Ovary (tissue), 9 donors: ENCODE data around the gene AGFG2. TPM values are rescaled to one million over a fixed set of nuclear protein-coding genes. Genes with fewer than 3 reads are reported as not detected.

Experiments used
- DNase-seq, 5 donors: peaks; one replicate each; pipeline ENCODE4 v3.0.0-alpha.2; 2019 to 2020
- H3K27ac ChIP-seq, 2 donors: fragments of 200-600 bp; one replicate each; pipeline versions ENCODE4 v1.5.1 to v1.8.0; 2019 to 2022
- H3K27me3 ChIP-seq: fragments of 200-600 bp; one replicate; pipeline ENCODE4 v1.8.0; 2022
- H3K36me3 ChIP-seq: fragments of 200-600 bp; sonication (generic); one replicate; pipeline ENCODE4 v1.5.1; 2019
- H3K4me1 ChIP-seq: one replicate; pipeline ENCODE4 v1.8.1; 2013; ENCODE audit warnings: mild to moderate bottlenecking, moderate library complexity; ENCODE audit not compliant: insufficient read depth
- H3K4me3 ChIP-seq: fragments of 200-600 bp; sonication (generic); one replicate; pipeline ENCODE4 v1.5.1; 2017
- H3K9me3 ChIP-seq, 2 donors: fragments of 200-600 bp in 1 of 2; sonication (generic) in 1 of 2; one replicate each; pipeline versions ENCODE4 v1.5.1 to v1.8.1; 2013 to 2019; ENCODE audit warnings: mild to moderate bottlenecking in 1 of 2, moderate library complexity in 1 of 2
- CTCF ChIP-seq, 3 donors: fragments of 450-650 bp in 2 of 3; fragments of 200-600 bp in 1 of 3; IDR thresholded peaks; one replicate each; pipeline versions ENCODE4 v1.5.1 to v1.8.0; 2016 to 2022; ENCODE audit warnings: antibody characterized with exemption in 3 of 3, mild to moderate bottlenecking in 1 of 3
- EP300 ChIP-seq: sonication (generic); formaldehyde crosslinking; IDR thresholded peaks from one replicate; pipeline ENCODE4 v1.6.1; 2017; ENCODE audit warnings: antibody characterized with exemption
- POLR2A ChIP-seq: fragments of 450-650 bp; IDR thresholded peaks from one replicate; pipeline ENCODE4 v1.6.1; 2017; ENCODE audit warnings: antibody characterized with exemption, mild to moderate bottlenecking, moderate library complexity
- WGBS, 3 donors: extraction: QIAGEN DNeasy Blood & Tissue Kit in 1 of 3; methylation state at CpG; one replicate each; pipeline versions ENCODE4 v1.1.5 to v1.1.7; 2013 to 2017; 5-methylcytosine and 5-hydroxymethylcytosine counted together
- intact Hi-C, 4 donors: fragments of 100-400 bp; cut with DNase I; formaldehyde crosslinking; loops; one replicate each; pipeline versions ENCODE4 v1.11.0 to v1.15.1; 2022 to 2023
- polyA plus RNA-seq, 2 donors: library from polyadenylated mRNA; stranded (reverse); fragments of 200-250 nt in 1 of 2; fragments of 350-450 nt in 1 of 2; fragmentation: Illumina TruSeq in 1 of 2; extraction: RNeasy Lipid Tissue Mini Kit (QIAGEN cat#74804) in 1 of 2; gene quantifications; one replicate each; pipeline ENCODE4 v1.2.3, GENCODE V29; 2013 to 2014
- total RNA-seq, 7 donors: library from RNA; depleted of rRNA in 2 of 7; stranded (reverse); fragments of >200 nt in 2 of 7; fragmentation: NEBNext Ultra II Directional in 3 of 7; extraction: Animal tissue kit (Norgen Biotek cat#: 25700) in 3 of 7; gene quantifications; one replicate each; pipeline versions ENCODE4 v1.1.0 to v1.2.4, GENCODE V29; 2016 to 2023
- donor health status: DM: no; HTN: no; CAD: no; lungs with moderate emphysema.
- donor health status: DM: no; HTN: no; CAD: no.
- donor health status: Bipolar disorder and iron deficiency.
- donor health status: DM: yes; HTN: yes; CAD: no.
- donor health status: DM: no; HTN: no; CAD: no.
- donor health status: DM: yes; HTN: yes; CAD: no.

The AGFG2 gene
- total and polyA plus RNA-seq, 9 donors, result 10.0 to 115 (median 55.9) TPM

GRCh38 chr7:100575746-100576383 lies 36.9 kb downstream of the AGFG2 start:
- no peaks in the 10 kb centered on the region for H3K36me3 ChIP-seq
- H3K27me3 ChIP-seq, result no peaks in the 10 kb centered on the region
- 75 to 86% (median 78%) methylated on average over 17 of the region's 17 CpGs for WGBS, 3 donors
- no peak overlapping the region for H3K4me3 ChIP-seq
- intact Hi-C loops, result no loop called here
- DNase-seq, result peak in 1 of 5 donors; percentile 22
- no peaks in the 10 kb centered on the region for H3K4me1 ChIP-seq
- no peak overlapping the region for H3K27ac ChIP-seq
- TF ChIP-seq CTCF (IDR thresholded peaks at IDR 0.05) (no peak), EP300 (no peak), POLR2A (no peak)
- H3K9me3 ChIP-seq, result no peaks in the 10 kb centered on the region

- no peaks in the 10 kb centered on the region for H3K9me3 ChIP-seq
- no peak for DNase-seq
- H3K27me3 ChIP-seq, result no peaks in the 10 kb centered on the region
- WGBS, 3 donors, result 92 to 93% (median 92%) methylated on average over 13 of the region's 13 CpGs
- intact Hi-C loops, result no loop called here
- no peak overlapping the region for H3K27ac ChIP-seq
- no peak overlapping the region for H3K4me3 ChIP-seq
- H3K36me3 ChIP-seq, result no peaks in the 10 kb centered on the region
- H3K4me1 ChIP-seq, result no peaks in the 10 kb centered on the region
- TF ChIP-seq CTCF (IDR thresholded peaks at IDR 0.05) (no peak), POLR2A (no peak)
Measured at GRCh38 chr7:100576384-100576993, 37.5 kb downstream of the AGFG2 start.

GRCh38 chr7:100577103-100577502 lies 38.1 kb downstream of the AGFG2 start:
- no peaks in the 10 kb centered on the region for H3K36me3 ChIP-seq
- H3K4me3 ChIP-seq, result no peak overlapping the region

GRCh38 chr7:100577507-100577906 lies 38.5 kb downstream of the AGFG2 start:
- WGBS, 3 donors, result 88 to 91% (median 89%) methylated on average over 14 of the region's 14 CpGs
- Histone ChIP-seq H3K36me3 (no peaks in the 10 kb centered on the region), H3K9me3 (no peaks in the 10 kb centered on the region), H3K4me3 (no peak overlapping the region), H3K27me3 (no peaks in the 10 kb centered on the region), H3K27ac (no peak overlapping the region), H3K4me1 (peaks cover 4% of the 10 kb centered on the region)
- no peak for TF ChIP-seq EP300
- no peak for TF ChIP-seq POLR2A
- TF ChIP-seq CTCF (IDR thresholded peaks at IDR 0.05), result no peak
- no peak for DNase-seq
- intact Hi-C loops, result no loop called here

More at GRCh38 chr7:100577103-100577502, 38.1 kb downstream of the AGFG2 start:
- intact Hi-C loops, result no loop called here
- H3K9me3 ChIP-seq, result no peaks in the 10 kb centered on the region
- no peak overlapping the region for H3K27ac ChIP-seq
- H3K27me3 ChIP-seq, result no peaks in the 10 kb centered on the region
- TF ChIP-seq EP300, result no peak
- TF ChIP-seq POLR2A, result no peak
- TF ChIP-seq CTCF (IDR thresholded peaks at IDR 0.05), result no peak
- 85 to 91% (median 87%) methylated on average over 23 to 24 of the region's 24 CpGs for WGBS, 3 donors
- H3K4me1 ChIP-seq, result peaks cover under 1% of the 10 kb centered on the region
- peak in 1 of 5 donors; percentile 21 for DNase-seq
